Inferior parietal cortex (tissue), 1 donor: ENCODE results near the gene NLRP8.
"Not testable (repeated sequence)": the region's sequence is repeated elsewhere in the genome, so short reads cannot be mapped to it uniquely, and the experiment has no call there.

Experiments
- DNase-seq: peaks from one replicate; pipeline ENCODE4 v3.0.0-alpha.2; 2016; ENCODE audit errors: extremely low spot score

NLRP8 gene

DNA sequence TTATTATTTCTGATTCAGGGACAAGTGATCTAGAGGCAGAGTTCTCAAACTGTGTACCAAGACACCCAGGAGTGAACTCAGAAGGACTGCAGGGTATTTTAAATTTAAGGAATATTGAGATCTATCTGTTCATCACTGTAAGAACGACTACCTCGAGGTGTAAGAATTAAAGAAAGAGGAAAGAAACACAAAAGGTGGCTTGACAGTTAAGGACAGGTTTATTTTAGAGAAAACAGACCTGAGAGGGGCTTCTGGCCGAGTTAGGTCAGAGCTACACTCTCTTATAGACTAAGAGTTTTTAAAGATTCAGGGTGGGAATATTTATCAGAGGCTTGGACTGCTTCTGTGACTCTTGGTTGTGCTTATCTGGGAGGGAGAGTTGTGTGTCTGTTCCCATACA is 26.4 kb downstream of the NLRP8 start:
- no peak for DNase-seq

GRCh38 chr19:55980415-55980814 is 32.8 kb downstream of the NLRP8 start:
- DNase-seq = no peak

GRCh38 chr19:55985254-55985653 is 37.6 kb downstream of the NLRP8 start:
- DNase-seq = no peak

DNA sequence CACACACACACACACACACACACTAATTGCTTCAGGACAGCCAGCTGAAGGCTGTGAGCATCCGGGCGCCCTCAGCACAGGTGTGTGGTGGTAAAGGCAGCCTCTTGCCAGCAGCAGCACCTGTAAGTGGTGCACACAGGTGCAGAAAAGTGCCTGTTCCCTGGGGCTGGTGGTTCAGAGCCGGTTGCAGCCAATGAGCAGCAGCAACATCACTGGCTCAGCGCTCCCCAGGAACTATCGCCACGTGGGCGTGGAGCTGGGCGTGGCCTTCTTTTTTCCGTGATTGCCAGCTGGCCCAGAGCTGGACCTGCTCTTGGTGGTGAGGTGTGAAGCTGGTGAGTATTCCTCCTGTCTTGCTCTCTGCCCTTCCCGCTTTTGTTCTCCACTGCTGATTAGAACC is 38.9 kb downstream of the NLRP8 start, which contains the start of gene NLRP5:
Gene NLRP5 (plus strand): TSS at position 289 of the 400 bp plus-strand sequence.
- no peak for DNase-seq

DNA sequence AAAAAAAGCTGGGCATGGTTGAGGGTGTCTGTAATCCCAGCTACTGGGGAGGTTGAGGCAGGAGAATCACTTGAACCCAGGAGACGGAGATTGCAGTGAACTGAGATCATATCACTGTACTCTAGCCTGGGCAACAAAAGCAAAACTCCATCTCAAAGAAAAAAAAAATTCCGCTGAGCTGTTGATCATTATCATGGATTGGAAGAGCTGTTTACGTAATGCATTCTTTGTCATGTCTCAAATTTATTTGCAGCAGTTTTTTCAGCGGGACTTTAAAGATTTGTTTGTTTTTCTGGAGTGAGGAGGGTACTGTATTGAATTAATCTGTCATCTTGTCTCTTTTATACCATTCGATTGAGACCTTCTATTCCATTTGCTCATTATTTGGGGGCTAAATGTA is 43.2 kb downstream of the NLRP8 start:
- DNase-seq = no peak

GRCh38 chr19:55993492-55993891 is 45.9 kb downstream of the NLRP8 start:
- DNase-seq = no peak

- no peak for DNase-seq
Observed at GRCh38 chr19:56014765-56015164, 67.1 kb downstream of the NLRP8 start.

DNA sequence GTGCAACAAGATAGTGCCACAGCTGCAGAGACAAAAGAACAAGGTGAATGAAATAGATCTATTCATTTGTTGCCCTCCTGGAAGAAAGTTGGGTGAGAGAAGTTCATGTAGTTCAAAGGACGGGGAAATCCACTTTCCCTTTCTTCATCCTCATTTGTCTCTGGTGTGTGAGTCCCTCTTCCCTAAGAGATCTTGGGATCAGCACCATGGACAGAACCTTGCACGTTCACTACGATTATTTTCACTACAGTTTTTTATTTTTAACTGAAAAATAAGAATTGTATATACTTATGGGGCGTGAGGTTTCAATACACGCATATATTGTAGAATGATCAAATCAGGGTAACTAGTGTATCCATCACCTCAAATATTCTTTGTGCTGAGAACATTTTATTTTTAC is 68.1 kb downstream of the NLRP8 start:
- DNase-seq = no peak

DNA sequence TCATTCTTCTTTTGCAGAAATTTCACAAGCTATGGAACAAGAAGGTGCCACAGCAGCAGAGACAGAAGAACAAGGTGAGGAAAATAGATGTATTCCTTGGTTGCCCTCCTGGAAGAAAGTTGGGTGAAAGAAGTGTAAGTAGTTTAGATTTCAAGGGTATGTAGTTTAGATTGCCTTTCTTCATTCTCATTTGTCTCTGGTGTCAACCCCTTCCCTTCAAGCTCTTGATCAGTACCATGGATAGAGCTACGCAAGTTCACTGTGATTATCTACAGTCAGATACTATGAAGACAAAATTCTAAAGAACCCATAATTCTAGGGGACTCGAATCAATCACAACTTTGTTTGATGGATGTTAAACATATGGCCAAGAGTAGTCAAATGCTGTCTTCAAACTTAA is 71.7 kb downstream of the NLRP8 start:
- not testable (repeated sequence) for DNase-seq

DNA sequence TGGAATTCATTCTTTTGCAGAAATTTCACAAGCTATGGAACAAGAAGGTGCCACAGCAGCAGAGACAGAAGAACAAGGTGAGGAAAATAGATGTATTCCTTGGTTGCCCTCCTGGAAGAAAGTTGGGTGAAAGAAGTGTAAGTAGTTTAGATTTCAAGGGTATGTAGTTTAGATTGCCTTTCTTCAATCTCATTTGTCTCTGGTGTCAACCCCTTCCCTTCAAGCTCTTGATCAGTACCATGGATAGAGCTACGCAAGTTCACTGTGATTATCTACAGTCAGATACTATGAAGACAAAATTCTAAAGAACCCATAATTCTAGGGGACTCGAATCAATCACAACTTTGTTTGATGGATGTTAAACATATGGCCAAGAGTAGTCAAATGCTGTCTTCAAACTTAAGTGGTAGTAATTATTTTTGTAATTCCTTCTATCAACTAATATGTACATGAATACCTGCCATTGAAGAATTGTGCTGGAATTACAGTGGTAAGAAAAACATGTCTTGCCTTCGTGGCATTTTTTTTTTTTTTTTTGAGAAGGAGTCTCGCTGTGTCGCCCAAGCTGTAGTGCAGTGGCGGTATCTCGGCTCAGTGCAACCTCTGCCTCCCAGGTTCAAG is 72.8 kb downstream of the NLRP8 start:
- not testable (repeated sequence) for DNase-seq

DNA sequence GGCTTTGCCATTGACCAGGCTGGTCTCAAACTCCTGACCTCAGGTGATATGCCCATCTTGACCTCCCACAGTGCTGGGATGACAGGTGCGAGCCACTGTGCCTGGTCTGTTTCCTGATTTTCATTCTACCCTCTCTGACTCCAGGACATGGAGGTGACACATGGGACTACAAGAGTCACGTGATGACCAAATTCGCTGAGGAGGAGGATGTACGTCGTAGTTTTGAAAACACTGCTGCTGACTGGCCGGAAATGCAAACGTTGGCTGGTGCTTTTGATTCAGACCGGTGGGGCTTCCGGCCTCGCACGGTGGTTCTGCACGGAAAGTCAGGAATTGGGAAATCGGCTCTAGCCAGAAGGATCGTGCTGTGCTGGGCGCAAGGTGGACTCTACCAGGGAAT is 79.1 kb downstream of the NLRP8 start:
- DNase-seq = no peak
